Cardiac muscle cell (in vitro differentiated cells and primary cell): Measurements from ENCODE around the gene MYEF2. TPM values are rescaled to one million over a fixed set of nuclear protein-coding genes. Genes with fewer than 3 reads are reported as not detected.

ENCODE experiments used
- DNase-seq, 2 donors: peaks; one replicate each; pipeline versions ENCODE4 v3.0.0 to v3.0.0-alpha.2; 2010 to 2017; ENCODE audit warnings: low read depth in 1 of 2, low spot score in 1 of 2
- H3K27ac ChIP-seq: fragments of 200-600 bp; sonication (generic); 2 replicates; pipeline ENCODE4 v1.5.1; 2016
- H3K27me3 ChIP-seq: fragments of 200-600 bp; sonication (generic); 2 replicates; pipeline ENCODE4 v1.6.0; 2016; ENCODE audit warnings: control low read depth
- H3K36me3 ChIP-seq: fragments of 200-600 bp; sonication (generic); 2 replicates; pipeline ENCODE4 v1.5.1; 2016; ENCODE audit warnings: control low read depth
- H3K4me1 ChIP-seq: fragments of 200-600 bp; sonication (generic); 2 replicates; pipeline ENCODE4 v1.8.1; 2017; ENCODE audit warnings: low read depth, mild to moderate bottlenecking, mixed run types
- H3K4me3 ChIP-seq: fragments of 200-600 bp; sonication (generic); 2 replicates; pipeline ENCODE4 v1.5.1; 2016; ENCODE audit warnings: mild to moderate bottlenecking
- H3K9me3 ChIP-seq: fragments of 200-600 bp; sonication (generic); 2 replicates; pipeline ENCODE4 v1.5.1; 2017; ENCODE audit warnings: low read depth, mild to moderate bottlenecking, control low read depth
- CTCF ChIP-seq: IDR thresholded peaks from 2 replicates; pipeline ENCODE4 v1.5.1; 2012; ENCODE audit warnings: low read depth, mild to moderate bottlenecking, low read length
- polyA plus RNA-seq: library from polyadenylated mRNA; unstranded; fragments of >200 nt; fragmentation: Nextera tagmentation; extraction: Ambion mirVana; gene quantifications from 2 replicates; pipeline ENCODE4 v1.2.1, GENCODE V29; 2016
- total RNA-seq: library from RNA; depleted of rRNA; stranded (reverse); fragments of >200 nt; gene quantifications from 2 replicates; pipeline ENCODE4 v1.2.3, GENCODE V29; 2016

Gene MYEF2
- total and polyA plus RNA-seq, 2 experiments from 2014 or later: 35.5 to 143 TPM

GRCh38 chr15:48085591-48085930 is 92.5 kb downstream of the MYEF2 start:
- no peak overlapping the region for H3K4me3 ChIP-seq
- H3K27me3 ChIP-seq: no peaks in the 10 kb centered on the region
- H3K27ac ChIP-seq: no peak overlapping the region
- DNase-seq: no peak
- no peaks in the 10 kb centered on the region for H3K4me1 ChIP-seq
- no peak for TF ChIP-seq CTCF
- no peaks in the 10 kb centered on the region for H3K9me3 ChIP-seq
- H3K36me3 ChIP-seq: no peaks in the 10 kb centered on the region

- Histone ChIP-seq H3K4me3 (no peak overlapping the region), H3K9me3 (no peaks in the 10 kb centered on the region), H3K4me1 (no peaks in the 10 kb centered on the region), H3K36me3 (no peaks in the 10 kb centered on the region), H3K27ac (no peak overlapping the region), H3K27me3 (no peaks in the 10 kb centered on the region)
- peak; percentile 46 to 71 for DNase-seq
- TF ChIP-seq CTCF: peak; percentile 55
Measured at GRCh38 chr15:48084759-48085590, 93.1 kb downstream of the MYEF2 start.

Other genes starting within 250 kb of the MYEF2 start
- gene SLC24A5, start 57.3 kb downstream of the MYEF2 start, total RNA-seq: not detected in 2 replicates
- gene SLC24A5, start 57.3 kb downstream of the MYEF2 start, polyA plus RNA-seq: 0.05 TPM in 1 of 2 replicates, not detected in the other
- not detected in 2 replicates for gene CTXN2, start 13.4 kb upstream of the MYEF2 start, total RNA-seq
- 0.06 TPM in 1 of 2 replicates, not detected in the other for gene CTXN2, start 13.4 kb upstream of the MYEF2 start, polyA plus RNA-seq
- 0.04 TPM in 1 of 2 replicates, not detected in the other for gene SLC12A1, start 28.0 kb upstream of the MYEF2 start, total RNA-seq
- gene SLC12A1, start 28.0 kb upstream of the MYEF2 start, polyA plus RNA-seq: not detected in 2 replicates
- 88.8 and 122 TPM in 2 replicates for gene DUT, start 153.1 kb upstream of the MYEF2 start, total RNA-seq
- 137 and 198 TPM in 2 replicates for gene DUT, start 153.1 kb upstream of the MYEF2 start, polyA plus RNA-seq